ENCODE data around the gene SCML1.
A peak's percentile ranks its signal among the peaks of the same experiment; 100 is the strongest.

The SCML1 gene

GRCh38 chrX:17738737-17739535, 1.6 kb downstream of the SCML1 start:
- H3K27ac ChIP-seq (ENCODE audit: extremely low read depth, low read depth, low read length): peak overlapping the region; percentile 98
- POLR2A ChIA-PET: no interaction called here

More at GRCh38 chrX:17738737-17739535, 1.6 kb downstream of the SCML1 start:
- CTCF ChIA-PET: interaction anchor here (0.7 to 2.7 kb wide), 3 partner anchors 17 to 1148 kb away, joined by 3 to 8 read pairs (median 3); no protein-coding TSS in a partner anchor
- Histone ChIP-seq H3K4me1 (ENCODE audit: control insufficient read depth, insufficient read depth, low read length) (peaks cover 11% of the 10 kb centered on the region), H3K4me3 (ENCODE audit: low read depth, low read length) (peak overlapping the region; percentile 71), H3K36me3 (ENCODE audit: control insufficient read depth in 2 of 2, insufficient read depth in 1 of 2, low read length in 2 of 2) (no peaks in the 10 kb centered on the region), H3K9me3 (ENCODE audit: control insufficient read depth, insufficient read depth, low read depth, low read length) (no peaks in the 10 kb centered on the region)
- no peak for TF ChIP-seq ZNF146 (tag by site-specific recombination; IDR thresholded peaks at IDR 0.05)
- 0 out of 2 replicates have a peak, but pooled peaks have one; percentile 0 for TF ChIP-seq ZXDB (tag by site-specific recombination; IDR thresholded peaks at IDR 0.05)
- no peak for TF ChIP-seq ZNF174 (tag by site-specific recombination; IDR thresholded peaks at IDR 0.05)
- peak; percentile 90 for TF ChIP-seq PRDM1 (tag by site-specific recombination; IDR thresholded peaks at IDR 0.05)
- peak; percentile 92 for TF ChIP-seq SP7 (tag by site-specific recombination; IDR thresholded peaks at IDR 0.05)
- TF ChIP-seq ZNF169 (tag by site-specific recombination; IDR thresholded peaks at IDR 0.05): no peak
- no peak for TF ChIP-seq ZNF426 (tag by site-specific recombination; IDR thresholded peaks at IDR 0.05)
- TF ChIP-seq ZNF843 (tag by site-specific recombination; IDR thresholded peaks at IDR 0.05): no peak
- peak; percentile 91 for TF ChIP-seq PRDM6 (tag by site-specific recombination; IDR thresholded peaks at IDR 0.05)
- TF ChIP-seq ZNF596 (tag by site-specific recombination; IDR thresholded peaks at IDR 0.05): no peak
- no peak for TF ChIP-seq GLIS2 (tag by site-specific recombination; IDR thresholded peaks at IDR 0.05)
- TF ChIP-seq TCF7L2 (IDR thresholded peaks at IDR 0.05; ENCODE audit: borderline replicate concordance, low read depth, low read length): no peak
- peak; percentile 97 for TF ChIP-seq ZNF449 (tag by site-specific recombination; IDR thresholded peaks at IDR 0.05)
- no peak for TF ChIP-seq KLF1 (tag by site-specific recombination; IDR thresholded peaks at IDR 0.05)
- no peak for TF ChIP-seq SALL2 (tag by site-specific recombination; IDR thresholded peaks at IDR 0.05; ENCODE audit: borderline replicate concordance)
- TF ChIP-seq ZNF398 (tag by site-specific recombination; IDR thresholded peaks at IDR 0.05): no peak
- no peak for TF ChIP-seq ZBTB1 (tag by site-specific recombination; IDR thresholded peaks at IDR 0.05)
- TF ChIP-seq PRDM10 (tag by site-specific recombination; IDR thresholded peaks at IDR 0.05): no peak
- no peak for TF ChIP-seq ZNF561 (tag by site-specific recombination; IDR thresholded peaks at IDR 0.05; ENCODE audit: borderline replicate concordance)
